ENCODE data around the gene SIGLEC11. TPM values are rescaled to one million over a fixed set of nuclear protein-coding genes. Genes with fewer than 3 reads are reported as not detected.

SIGLEC11 gene
- total RNA-seq, 3 donors from 2014 or later (not counting 1 experiment from before 2014, with no cell fraction given) = 0.40 to 0.75 TPM; not detected in 1

DNA sequence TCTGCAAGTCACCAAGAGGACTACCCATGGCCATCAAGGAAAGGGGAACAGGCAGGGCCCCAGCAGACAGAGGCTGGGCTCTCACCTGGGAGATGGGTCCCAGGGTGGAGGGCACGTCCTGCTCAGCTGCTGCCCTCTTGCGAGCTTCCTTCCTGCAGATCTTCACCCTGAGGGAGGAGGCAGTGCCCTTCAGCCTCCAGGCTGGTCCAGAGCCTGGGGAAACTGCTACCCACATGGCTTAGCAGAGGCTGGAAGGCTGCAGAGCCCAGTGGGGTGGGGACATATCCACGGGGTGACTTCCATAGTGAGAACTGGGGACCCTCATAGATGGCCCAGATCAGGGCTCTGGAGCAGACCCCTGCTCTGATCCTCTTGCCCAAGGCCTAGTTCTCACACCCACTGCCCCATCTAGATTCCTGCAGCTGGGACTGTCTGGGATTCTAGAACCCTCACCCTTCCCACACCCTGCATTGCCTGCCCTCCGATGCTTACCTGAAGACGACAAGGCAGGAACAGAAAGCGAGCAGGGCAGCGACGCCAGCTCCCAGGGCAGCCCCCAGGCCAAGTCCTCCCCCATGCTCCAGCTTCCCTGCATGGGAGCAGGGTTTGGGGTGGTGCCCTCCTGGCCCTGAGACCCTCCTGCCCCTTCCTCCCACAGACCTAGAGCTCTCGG is 9.0 kb downstream of the SIGLEC11 start:
- Mint-ChIP-seq H3K4me1 (peaks cover 9 to 12% of the 10 kb centered on the region in 2 donors), H3K27ac (no peak overlapping the region), H3K4me3 (no peak overlapping the region), H3K27me3 (ENCODE audit: low read depth in 2 of 2) (peaks cover 29 to 32% of the 10 kb centered on the region in 2 donors), H3K36me3 (no peaks in the 10 kb centered on the region), H3K9me3 (no peaks in the 10 kb centered on the region)
- H3K4me1 ChIP-seq (ENCODE audit: control insufficient read depth, insufficient read depth, low read length) = no peaks in the 10 kb centered on the region
- intact Hi-C loops (cut with micrococcal nuclease) = no loop called here
- no peaks in the 10 kb centered on the region for H3K9me3 ChIP-seq (ENCODE audit: control insufficient read depth, insufficient read depth, low read length)
- no peaks in the 10 kb centered on the region for H3K36me3 ChIP-seq (ENCODE audit: control insufficient read depth, insufficient read depth, low read length)
- H3K27ac ChIP-seq (ENCODE audit: low read length) = no peak overlapping the region
- H3K27me3 ChIP-seq (ENCODE audit: control insufficient read depth, insufficient read depth, low read length) = no peaks in the 10 kb centered on the region
- no peak overlapping the region for H3K4me3 ChIP-seq (ENCODE audit: low read length)
- DNase-seq (no peak), ATAC-seq (no peak)
- TF ChIP-seq, protein P1, sequence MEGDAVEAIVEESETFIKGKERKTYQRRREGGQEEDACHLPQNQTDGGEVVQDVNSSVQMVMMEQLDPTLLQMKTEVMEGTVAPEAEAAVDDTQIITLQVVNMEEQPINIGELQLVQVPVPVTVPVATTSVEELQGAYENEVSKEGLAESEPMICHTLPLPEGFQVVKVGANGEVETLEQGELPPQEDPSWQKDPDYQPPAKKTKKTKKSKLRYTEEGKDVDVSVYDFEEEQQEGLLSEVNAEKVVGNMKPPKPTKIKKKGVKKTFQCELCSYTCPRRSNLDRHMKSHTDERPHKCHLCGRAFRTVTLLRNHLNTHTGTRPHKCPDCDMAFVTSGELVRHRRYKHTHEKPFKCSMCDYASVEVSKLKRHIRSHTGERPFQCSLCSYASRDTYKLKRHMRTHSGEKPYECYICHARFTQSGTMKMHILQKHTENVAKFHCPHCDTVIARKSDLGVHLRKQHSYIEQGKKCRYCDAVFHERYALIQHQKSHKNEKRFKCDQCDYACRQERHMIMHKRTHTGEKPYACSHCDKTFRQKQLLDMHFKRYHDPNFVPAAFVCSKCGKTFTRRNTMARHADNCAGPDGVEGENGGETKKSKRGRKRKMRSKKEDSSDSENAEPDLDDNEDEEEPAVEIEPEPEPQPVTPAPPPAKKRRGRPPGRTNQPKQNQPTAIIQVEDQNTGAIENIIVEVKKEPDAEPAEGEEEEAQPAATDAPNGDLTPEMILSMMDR (IDR thresholded peaks at IDR 0.05) = no peak
- WGBS (ENCODE audit: insufficient coverage) = 90% methylated on average over 9 of the region's 9 CpGs

DNA sequence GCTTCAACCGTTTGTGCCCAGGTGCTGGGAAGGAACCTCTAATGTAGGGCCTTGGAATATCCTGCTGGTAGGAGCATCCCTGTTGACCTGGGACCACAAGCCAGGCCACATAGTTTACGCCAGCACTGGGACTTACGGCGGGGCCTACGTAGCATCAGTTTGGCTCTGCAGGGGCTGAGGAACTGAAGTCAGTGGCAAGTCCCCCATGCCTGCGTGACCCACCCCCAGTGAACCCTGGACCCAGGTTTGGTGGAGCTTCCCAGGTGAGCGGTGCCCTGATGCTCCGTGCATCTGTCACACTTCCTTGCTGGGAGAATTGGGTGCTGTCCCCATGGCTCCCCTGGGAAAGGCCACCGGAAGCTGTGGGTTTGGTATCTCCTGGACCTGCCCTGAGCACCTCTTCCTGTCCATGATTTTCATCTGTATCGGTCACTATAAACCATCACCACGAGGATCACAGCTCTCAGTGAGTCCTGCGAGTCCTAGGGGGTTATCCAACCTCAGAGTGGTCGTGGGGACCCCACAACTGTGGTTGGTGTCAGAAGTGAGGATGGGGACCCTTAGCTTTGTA is 9.9 kb downstream of the SIGLEC11 start:
- H3K27me3 ChIP-seq (ENCODE audit: control insufficient read depth, insufficient read depth, low read length) = no peaks in the 10 kb centered on the region
- DNase-seq = no peak
- H3K9me3 ChIP-seq (ENCODE audit: control insufficient read depth, insufficient read depth, low read length) = no peaks in the 10 kb centered on the region
- Mint-ChIP-seq H3K4me1 (peaks cover 9 to 12% of the 10 kb centered on the region in 2 donors), H3K36me3 (no peaks in the 10 kb centered on the region), H3K27me3 (ENCODE audit: low read depth in 2 of 2) (peaks cover 29 to 32% of the 10 kb centered on the region in 2 donors), H3K4me3 (no peak overlapping the region), H3K9me3 (no peaks in the 10 kb centered on the region), H3K27ac (no peak overlapping the region)
- no peaks in the 10 kb centered on the region for H3K4me1 ChIP-seq (ENCODE audit: control insufficient read depth, insufficient read depth, low read length)
- no peak for ATAC-seq
- no peak overlapping the region for H3K4me3 ChIP-seq (ENCODE audit: low read length)
- intact Hi-C loops (cut with micrococcal nuclease) = no loop called here
- 84% methylated on average over 13 of the region's 13 CpGs for WGBS (ENCODE audit: insufficient coverage)
- H3K36me3 ChIP-seq (ENCODE audit: control insufficient read depth, insufficient read depth, low read length) = no peaks in the 10 kb centered on the region
- TF ChIP-seq, protein P1 (IDR thresholded peaks at IDR 0.05) = no peak
- H3K27ac ChIP-seq (ENCODE audit: low read length) = no peak overlapping the region

DNA sequence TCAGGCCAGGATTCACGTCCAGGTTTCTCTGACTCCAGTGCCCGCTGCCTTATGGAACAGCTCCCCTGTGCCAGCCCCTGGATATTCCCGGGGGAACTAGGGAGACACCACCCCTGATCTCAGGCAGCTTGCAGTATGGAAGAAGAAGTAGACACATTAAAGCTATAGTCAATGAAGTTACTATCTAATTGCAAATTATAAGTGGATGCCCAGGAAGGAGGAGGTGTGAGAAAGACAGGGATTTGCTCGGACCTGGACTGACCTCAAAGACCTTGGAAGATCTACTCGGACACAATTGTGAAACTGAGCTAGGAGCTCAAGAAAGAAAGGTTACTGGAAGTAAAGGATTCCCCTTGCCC is 10.4 kb downstream of the SIGLEC11 start:
- H3K4me3 Mint-ChIP-seq = no peak overlapping the region
- TF ChIP-seq, protein P1 (IDR thresholded peaks at IDR 0.05) = no peak
- H3K4me1 Mint-ChIP-seq = peaks cover 9 to 12% of the 10 kb centered on the region in 2 donors
- no peak for ATAC-seq
- intact Hi-C loops (cut with micrococcal nuclease) = no loop called here
- 89% methylated on average over 5 of the region's 5 CpGs for WGBS (ENCODE audit: insufficient coverage)
- Histone ChIP-seq H3K4me1 (ENCODE audit: control insufficient read depth, insufficient read depth, low read length) (no peaks in the 10 kb centered on the region), H3K36me3 (ENCODE audit: control insufficient read depth, insufficient read depth, low read length) (no peaks in the 10 kb centered on the region), H3K27ac (ENCODE audit: low read length) (no peak overlapping the region), H3K4me3 (ENCODE audit: low read length) (no peak overlapping the region), H3K27me3 (ENCODE audit: control insufficient read depth, insufficient read depth, low read length) (no peaks in the 10 kb centered on the region), H3K9me3 (ENCODE audit: control insufficient read depth, insufficient read depth, low read length) (no peaks in the 10 kb centered on the region)
- H3K9me3 Mint-ChIP-seq = no peaks in the 10 kb centered on the region
- no peaks in the 10 kb centered on the region for H3K36me3 Mint-ChIP-seq
- DNase-seq = no peak
- no peak overlapping the region for H3K27ac Mint-ChIP-seq
- peaks cover 29 to 32% of the 10 kb centered on the region in 2 donors for H3K27me3 Mint-ChIP-seq (ENCODE audit: low read depth in 2 of 2)
